PC-9 (cell line): Measurements from ENCODE around the gene KDM1B. TPM values are rescaled to one million over a fixed set of nuclear protein-coding genes. Genes with fewer than 3 reads are reported as not detected.

Experiments used
- Bru-seq: library from RNA; stranded (reverse); fragments of 400-500 nt; gene quantifications from one replicate; lab custom pipeline; 2021; lab: Mats Ljungman, UMichigan
- BruChase-seq, 2 experiments: library from RNA; stranded (reverse); fragments of 400-500 nt; gene quantifications; one replicate each; lab custom pipeline; 2021; lab: Mats Ljungman, UMichigan
- BruUV-seq: library from RNA; stranded (reverse); fragments of 400-500 nt; replicated peaks from 2 replicates; lab custom pipeline; 2021; lab: Mats Ljungman, UMichigan
- CTCF ChIA-PET: fragments of 300-600 bp; sonication (Branson Sonifier 250); formaldehyde crosslinking; loops from one replicate; lab custom pipeline; 2022; ENCODE audit warnings: antibody characterized with exemption; lab: Charles Lee
- POLR2A ChIA-PET: fragments of 300-600 bp; sonication (Branson Sonifier 250); formaldehyde crosslinking; loops from one replicate; lab custom pipeline; 2022; ENCODE audit warnings: antibody characterized with exemption; ENCODE audit not compliant: unreplicated experiment; lab: Charles Lee
- DNase-seq, 2 experiments: peaks; one replicate each; pipeline versions ENCODE4 v3.0.0 to v3.0.0-alpha.2; 2015 to 2022; ENCODE audit warnings: mixed read lengths in 1 of 2
- H2AFZ ChIP-seq: fragments of 200-600 bp; sonication (generic); 2 replicates; pipeline ENCODE4 v1.8.1; 2017; ENCODE audit warnings: antibody characterized with exemption
- H3F3A ChIP-seq: fragments of 200-600 bp; sonication (generic); 2 replicates; pipeline ENCODE4 v1.8.1; 2017; ENCODE audit warnings: antibody characterized with exemption, mild to moderate bottlenecking, low read depth; ENCODE audit not compliant: insufficient read depth
- H3K27ac ChIP-seq: fragments of 200-600 bp; sonication (generic); 2 replicates; pipeline ENCODE4 v1.6.1; 2016; ENCODE audit warnings: mixed run types
- H3K27me3 ChIP-seq: fragments of 200-600 bp; sonication (generic); 2 replicates; pipeline ENCODE4 v1.6.1; 2016; ENCODE audit warnings: low read depth, mixed run types; ENCODE audit not compliant: insufficient read depth
- H3K36me3 ChIP-seq: fragments of 200-600 bp; sonication (generic); 2 replicates; pipeline ENCODE4 v1.6.1; 2016; ENCODE audit warnings: low read depth, mixed run types
- H3K4me1 ChIP-seq: fragments of 200-600 bp; sonication (generic); replicated peaks from 2 replicates; pipeline ENCODE4 v1.6.1; 2016; ENCODE audit warnings: mixed run types; ENCODE audit not compliant: insufficient read depth
- H3K4me2 ChIP-seq: fragments of 200-600 bp; sonication (generic); 2 replicates; pipeline ENCODE4 v1.6.1; 2017; ENCODE audit warnings: mixed run types
- H3K4me3 ChIP-seq: fragments of 200-600 bp; sonication (generic); 2 replicates; pipeline ENCODE4 v1.6.1; 2016; ENCODE audit warnings: mixed run types
- H3K79me2 ChIP-seq: fragments of 200-600 bp; sonication (generic); 2 replicates; pipeline ENCODE4 v1.6.1; 2017; ENCODE audit warnings: low read depth, mixed run types
- H3K9me2 ChIP-seq: fragments of 200-600 bp; sonication (generic); 2 replicates; pipeline ENCODE4 v1.8.1; 2017; ENCODE audit warnings: mild to moderate bottlenecking; ENCODE audit not compliant: insufficient read depth
- H3K9me3 ChIP-seq: fragments of 200-600 bp; sonication (generic); 2 replicates; pipeline ENCODE4 v1.8.1; 2016; ENCODE audit warnings: low read depth; ENCODE audit not compliant: insufficient read depth
- H4K20me1 ChIP-seq: fragments of 200-600 bp; sonication (generic); 2 replicates; pipeline ENCODE4 v1.8.1; 2017; ENCODE audit not compliant: insufficient read depth
- CTCF ChIP-seq: fragments of 200-600 bp; sonication (generic); conservative IDR thresholded peaks from 2 replicates; pipeline ENCODE4 v1.6.1; 2017; ENCODE audit warnings: mixed run types, antibody characterized with exemption, mild to moderate bottlenecking, moderate library complexity
- EZH2 ChIP-seq: fragments of 200-600 bp; sonication (generic); IDR thresholded peaks from 2 replicates; pipeline ENCODE4 v1.8.0; 2017; ENCODE audit warnings: antibody characterized with exemption, low read depth
- intact Hi-C: fragments of 100-400 bp; cut with micrococcal nuclease; formaldehyde crosslinking; loops from one replicate; pipeline ENCODE4 v1.10.0; 2022; ENCODE audit not compliant: unreplicated experiment
- long read RNA-seq: library from polyadenylated mRNA; stranded (forward); transcript quantifications from one replicate; pipeline ENCODE4 v2.0.0, GENCODE V29; 2022
- total RNA-seq: library from RNA; stranded (reverse); gene quantifications from 2 replicates; pipeline ENCODE4 v1.2.3, GENCODE V29; 2021

The KDM1B gene, protein sequence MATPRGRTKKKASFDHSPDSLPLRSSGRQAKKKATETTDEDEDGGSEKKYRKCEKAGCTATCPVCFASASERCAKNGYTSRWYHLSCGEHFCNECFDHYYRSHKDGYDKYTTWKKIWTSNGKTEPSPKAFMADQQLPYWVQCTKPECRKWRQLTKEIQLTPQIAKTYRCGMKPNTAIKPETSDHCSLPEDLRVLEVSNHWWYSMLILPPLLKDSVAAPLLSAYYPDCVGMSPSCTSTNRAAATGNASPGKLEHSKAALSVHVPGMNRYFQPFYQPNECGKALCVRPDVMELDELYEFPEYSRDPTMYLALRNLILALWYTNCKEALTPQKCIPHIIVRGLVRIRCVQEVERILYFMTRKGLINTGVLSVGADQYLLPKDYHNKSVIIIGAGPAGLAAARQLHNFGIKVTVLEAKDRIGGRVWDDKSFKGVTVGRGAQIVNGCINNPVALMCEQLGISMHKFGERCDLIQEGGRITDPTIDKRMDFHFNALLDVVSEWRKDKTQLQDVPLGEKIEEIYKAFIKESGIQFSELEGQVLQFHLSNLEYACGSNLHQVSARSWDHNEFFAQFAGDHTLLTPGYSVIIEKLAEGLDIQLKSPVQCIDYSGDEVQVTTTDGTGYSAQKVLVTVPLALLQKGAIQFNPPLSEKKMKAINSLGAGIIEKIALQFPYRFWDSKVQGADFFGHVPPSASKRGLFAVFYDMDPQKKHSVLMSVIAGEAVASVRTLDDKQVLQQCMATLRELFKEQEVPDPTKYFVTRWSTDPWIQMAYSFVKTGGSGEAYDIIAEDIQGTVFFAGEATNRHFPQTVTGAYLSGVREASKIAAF
- total RNA-seq (15.6 and 21.5 TPM in 2 replicates), Bru-seq, nascent RNA (percentile 59 among the genes with signal in this experiment), BruChase-seq, experiment 1, labeled RNA remaining after a 2-hour chase (percentile 66 among the genes with signal in this experiment), BruChase-seq, experiment 2, labeled RNA remaining after a 6-hour chase (percentile 62 among the genes with signal in this experiment)
- long read RNA-seq, partial matches to known transcripts = 5 of 22 reads
- long read RNA-seq, other reads (novel, unspliced or antisense) = 17 of 22 reads

GRCh38 chr6:18155150-18155863, at the start of gene KDM1B:
Gene KDM1B, plus strand, starts transcription at chr6:18155422. Its CDS starts 4,474 bp downstream, at chr6:18159896.
- intact Hi-C loops = loop anchor here (1.0 to 10.0 kb wide), 4 partner anchors 109 to 571 kb away; partner anchors contain the start of gene DEK
- H2AFZ ChIP-seq = peak within 1 kb of the TSS; percentile 100
- peak within 1 kb of the TSS; percentile 35 for H3K27ac ChIP-seq
- H3K4me3 ChIP-seq = peak within 1 kb of the TSS; percentile 95
- H3K27me3 ChIP-seq = no peaks in the 10 kb centered on the region
- DNase-seq = peak; percentile 88 to 99
- H3K9me2 ChIP-seq = no peaks in the 10 kb centered on the region
- no peaks in the 10 kb centered on the region for H3K9me3 ChIP-seq
- BruUV-seq = no TSS peak
- no peak for TF ChIP-seq CTCF
- no peak for TF ChIP-seq EZH2
- H3K79me2 ChIP-seq = no peaks in the 10 kb centered on the region
- peaks cover 12% of the 10 kb centered on the region; the same call in 1 of the 2 replicates for H3F3A ChIP-seq
- peaks cover 25% of the 10 kb centered on the region for H3K4me1 ChIP-seq
- peak within 1 kb of the TSS; percentile 92 for H3K4me2 ChIP-seq
- CTCF ChIA-PET = interaction anchor here (0.7 kb wide), 1 partner anchor 371 kb away, joined by 3 read pairs; no protein-coding TSS in a partner anchor
- POLR2A ChIA-PET = interaction anchor here (0.6 to 0.8 kb wide), 4 partner anchors 162 to 964 kb away, joined by 3 to 8 read pairs (median 4); partner anchors contain the start of gene FAM8A1
- no peaks in the 10 kb centered on the region for H3K36me3 ChIP-seq
- H4K20me1 ChIP-seq = no peaks in the 10 kb centered on the region

DNA sequence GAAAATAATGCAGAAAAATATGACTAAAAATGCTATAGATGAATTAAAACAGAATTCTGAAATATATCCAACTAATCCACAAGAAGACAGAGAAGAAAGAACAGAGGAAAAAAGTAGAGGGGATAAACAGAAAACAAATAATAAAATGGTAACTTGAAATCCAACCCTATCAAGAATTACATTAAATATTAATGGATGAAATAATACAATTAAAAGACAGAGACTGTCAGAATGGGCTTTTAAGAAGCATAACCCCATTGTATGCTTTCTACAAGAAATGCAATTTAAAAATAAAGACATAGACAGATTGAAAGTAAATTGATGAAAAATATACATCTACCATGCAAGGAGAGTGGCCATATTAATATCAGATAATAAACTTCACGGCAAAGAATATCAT, 48.2 kb upstream of the KDM1B start:
- Histone ChIP-seq H3K9me2 (no peaks in the 10 kb centered on the region), H3K4me2 (no peak overlapping the region), H3K4me3 (no peak overlapping the region), H2AFZ (no peak overlapping the region), H3K9me3 (no peaks in the 10 kb centered on the region), H3K4me1 (no peaks in the 10 kb centered on the region), H3K27me3 (no peaks in the 10 kb centered on the region), H3F3A (no peaks in the 10 kb centered on the region), H4K20me1 (no peaks in the 10 kb centered on the region), H3K79me2 (no peaks in the 10 kb centered on the region), H3K36me3 (no peaks in the 10 kb centered on the region), H3K27ac (no peak overlapping the region)
- TF ChIP-seq EZH2 (no peak), CTCF (no peak)
- ChIA-PET POLR2A (no interaction called here), CTCF (no interaction called here)
- intact Hi-C loops = no loop called here
- BruUV-seq = no TSS peak
- DNase-seq = no peak
